Measurements from ENCODE around the gene PCDHGA4. TPM values are rescaled to one million over a fixed set of nuclear protein-coding genes. Genes with fewer than 3 reads are reported as not detected.
"Not testable (repeated sequence)": the region's sequence is repeated elsewhere in the genome, so short reads cannot be mapped to it uniquely, and the experiment has no call there.

PCDHGA4 gene
- 10 to 100 TPM; 14.2 to 21.0 TPM for total RNA-seq
- polyA plus RNA-seq (ENCODE audit: insufficient read depth, low read depth, low replicate concordance) = 1.9 TPM
- long read RNA-seq, donor 1 = 0 reads
- long read RNA-seq, donor 2, full-length matches to known transcripts = 3 of 3 reads
- long read RNA-seq, donor 2, partial matches to known transcripts = 0 of 3 reads
- long read RNA-seq, donor 2, other reads (novel, unspliced or antisense) = 0 of 3 reads

DNA sequence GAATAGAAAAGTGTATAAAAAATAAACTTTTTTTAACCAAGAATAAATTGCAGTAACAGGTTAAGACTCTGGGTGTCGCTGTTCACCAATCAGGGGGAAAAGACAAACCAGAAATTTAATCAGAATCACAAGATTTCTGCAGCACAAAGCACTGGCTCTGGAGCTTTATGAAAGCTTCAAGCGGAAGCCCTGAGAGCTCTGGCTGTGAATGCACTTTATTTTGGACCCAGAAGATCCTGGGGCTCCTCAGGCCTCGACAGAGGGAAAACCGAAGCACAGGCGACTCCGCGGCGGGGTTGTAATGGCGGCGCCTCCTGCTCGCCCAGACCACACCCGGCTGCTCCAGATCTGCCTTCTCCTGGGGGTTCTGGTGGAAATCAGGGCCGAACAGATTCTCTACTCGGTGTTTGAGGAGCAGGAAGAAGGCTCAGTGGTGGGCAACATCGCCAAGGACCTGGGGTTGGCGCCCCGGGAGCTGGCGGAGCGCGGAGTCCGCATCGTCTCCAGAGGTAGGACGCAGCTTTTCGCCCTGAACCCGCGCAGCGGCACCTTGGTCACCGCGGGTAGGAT lies at the start of gene PCDHGA4:
Gene PCDHGA4 (plus strand): TSS at position 122 of the 570 bp plus-strand sequence. CDS start 87 bp downstream, at position 209.
- no peak for TF ChIP-seq POLR2A (IDR thresholded peaks at IDR 0.05)
- TF ChIP-seq, protein P1, sequence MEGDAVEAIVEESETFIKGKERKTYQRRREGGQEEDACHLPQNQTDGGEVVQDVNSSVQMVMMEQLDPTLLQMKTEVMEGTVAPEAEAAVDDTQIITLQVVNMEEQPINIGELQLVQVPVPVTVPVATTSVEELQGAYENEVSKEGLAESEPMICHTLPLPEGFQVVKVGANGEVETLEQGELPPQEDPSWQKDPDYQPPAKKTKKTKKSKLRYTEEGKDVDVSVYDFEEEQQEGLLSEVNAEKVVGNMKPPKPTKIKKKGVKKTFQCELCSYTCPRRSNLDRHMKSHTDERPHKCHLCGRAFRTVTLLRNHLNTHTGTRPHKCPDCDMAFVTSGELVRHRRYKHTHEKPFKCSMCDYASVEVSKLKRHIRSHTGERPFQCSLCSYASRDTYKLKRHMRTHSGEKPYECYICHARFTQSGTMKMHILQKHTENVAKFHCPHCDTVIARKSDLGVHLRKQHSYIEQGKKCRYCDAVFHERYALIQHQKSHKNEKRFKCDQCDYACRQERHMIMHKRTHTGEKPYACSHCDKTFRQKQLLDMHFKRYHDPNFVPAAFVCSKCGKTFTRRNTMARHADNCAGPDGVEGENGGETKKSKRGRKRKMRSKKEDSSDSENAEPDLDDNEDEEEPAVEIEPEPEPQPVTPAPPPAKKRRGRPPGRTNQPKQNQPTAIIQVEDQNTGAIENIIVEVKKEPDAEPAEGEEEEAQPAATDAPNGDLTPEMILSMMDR (IDR thresholded peaks at IDR 0.05) = peak in 2 of 3 experiments; percentile 38 to 51
- H3K9me3 ChIP-seq = no peaks in the 10 kb centered on the region

DNA sequence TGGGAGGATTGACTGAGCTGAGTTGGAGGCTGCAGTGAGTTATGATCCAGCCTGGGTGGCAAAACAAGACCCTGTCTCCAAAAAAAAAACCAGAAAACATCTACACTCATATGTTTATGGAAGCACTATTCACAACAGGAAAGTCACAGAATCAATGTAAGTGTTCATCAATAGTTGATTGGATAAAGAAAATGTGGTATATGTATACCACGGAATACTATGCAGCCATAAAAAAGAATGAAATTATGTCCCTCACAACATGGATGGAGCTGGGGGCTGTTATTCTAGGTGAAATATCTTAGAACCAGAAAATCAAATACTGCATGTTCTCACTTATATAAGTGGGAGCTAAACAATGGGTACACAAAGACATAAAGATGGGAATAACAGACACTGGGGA lies 48.2 kb upstream of the PCDHGA4 start:
- no peaks in the 10 kb centered on the region for H3K36me3 ChIP-seq (ENCODE audit: low read depth, missing control alignments)
- no peak for DNase-seq
- H3K4me1 ChIP-seq = peaks cover 22% of the 10 kb centered on the region
- no peaks in the 10 kb centered on the region for H3K27me3 ChIP-seq
- intact Hi-C loops (cut with DNase I; ENCODE audit: low total_unique reads) = no loop called here
- TF ChIP-seq, protein P1 (IDR thresholded peaks at IDR 0.05) = no peak
- no peak for TF ChIP-seq POLR2A (IDR thresholded peaks at IDR 0.05)
- no peak overlapping the region for H3K4me3 ChIP-seq
- no peaks in the 10 kb centered on the region for H3K9me3 ChIP-seq
- H3K27ac ChIP-seq = peak overlapping the region; percentile 71 to 82
- WGBS, 2 donors = 97% methylated on average over 1 of the region's 1 CpG

More for the DNA sequence above, at the start of gene PCDHGA4:
- Histone ChIP-seq H3K36me3 (ENCODE audit: low read depth, missing control alignments) (no peaks in the 10 kb centered on the region), H3K27ac (no peak within 1 kb of the TSS), H3K4me1 (no peaks in the 10 kb centered on the region), H3K4me3 (peak within 1 kb of the TSS in 1 of 2 donors; percentile 36), H3K27me3 (no peaks in the 10 kb centered on the region)
- intact Hi-C loops (cut with DNase I; ENCODE audit: low total_unique reads) = no loop called here
- 11% methylated on average over 25 to 29 of the region's 29 CpGs for WGBS, 2 donors
- DNase-seq = no peak

DNA sequence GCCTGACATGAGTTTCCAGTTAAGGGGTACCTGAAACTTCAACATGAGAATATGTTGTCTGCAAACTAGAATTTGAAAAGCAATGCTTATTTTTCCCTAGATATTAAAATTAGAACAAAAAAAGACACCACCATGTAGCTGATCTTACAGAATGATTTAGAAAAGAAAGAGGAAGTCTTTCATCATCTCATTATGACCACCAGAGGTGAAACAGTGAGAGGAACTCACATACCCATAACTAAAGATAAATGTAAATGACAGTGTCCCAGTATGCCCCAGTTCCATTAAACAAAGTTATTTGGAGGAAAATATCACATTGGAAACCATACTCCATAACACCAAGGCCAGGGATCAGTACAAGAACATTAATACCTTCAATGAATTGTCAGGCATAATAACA lies 41.1 kb upstream of the PCDHGA4 start:
- no peaks in the 10 kb centered on the region for H3K9me3 ChIP-seq

DNA sequence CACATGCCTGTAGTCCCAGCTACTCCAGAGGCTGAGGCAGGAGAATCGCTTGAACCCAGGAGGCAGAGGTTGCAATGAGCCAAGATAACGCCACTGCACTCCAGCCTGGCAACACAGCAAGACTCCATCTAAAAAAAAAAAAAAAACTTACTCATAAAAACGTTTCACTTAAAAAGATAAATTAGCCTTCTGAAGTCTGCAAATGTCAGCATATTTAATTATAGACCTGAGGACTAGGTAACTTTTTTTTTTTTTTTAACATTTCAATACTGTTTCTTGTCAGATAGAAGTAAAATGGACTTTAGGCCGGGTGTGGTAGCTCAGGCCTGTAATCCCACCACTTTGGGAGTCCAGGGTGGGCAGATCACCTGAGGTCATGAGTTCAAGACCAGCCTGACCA lies 37.9 kb upstream of the PCDHGA4 start:
- whole genome bisulfite sequencing, 2 donors = 80 to 81% methylated on average over 4 of the region's 4 CpGs
- not testable (repeated sequence) for H3K36me3 ChIP-seq (ENCODE audit: low read depth, missing control alignments)

More for the DNA sequence above, 41.1 kb upstream of the PCDHGA4 start:
- Histone ChIP-seq H3K4me3 (no peak overlapping the region), H3K4me1 (peaks cover 7% of the 10 kb centered on the region), H3K36me3 (ENCODE audit: low read depth, missing control alignments) (no peaks in the 10 kb centered on the region), H3K27ac (no peak overlapping the region), H3K27me3 (no peaks in the 10 kb centered on the region)
- intact Hi-C loops (cut with DNase I; ENCODE audit: low total_unique reads) = no loop called here
- no peak for DNase-seq
- TF ChIP-seq POLR2A (IDR thresholded peaks at IDR 0.05) = no peak
- TF ChIP-seq, protein P1 (IDR thresholded peaks at IDR 0.05) = no peak

DNA sequence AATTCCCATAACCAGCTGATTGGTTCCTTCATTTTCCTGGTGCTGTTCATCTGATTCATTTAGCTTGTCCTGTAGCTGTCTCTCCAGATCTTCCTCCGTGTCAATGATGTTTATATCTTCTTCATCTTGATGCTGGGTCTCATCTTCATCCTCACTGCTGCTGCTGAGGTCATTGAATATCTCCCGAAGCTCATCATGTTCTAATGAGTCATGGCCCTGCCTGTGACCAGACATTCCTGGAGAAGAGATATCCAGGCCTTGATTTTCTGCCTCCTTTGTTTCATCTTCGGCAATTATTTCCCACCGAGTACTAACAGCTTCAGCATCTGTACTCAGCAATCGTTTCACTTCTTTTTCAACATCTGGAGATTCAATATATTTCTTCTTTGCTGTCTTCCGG lies 35.6 kb upstream of the PCDHGA4 start:
- DNase-seq = no peak
- intact Hi-C loops (cut with DNase I; ENCODE audit: low total_unique reads) = no loop called here
- H3K4me3 ChIP-seq = peak overlapping the region; percentile 84 to 91
- TF ChIP-seq POLR2A (IDR thresholded peaks at IDR 0.05) = no peak
- TF ChIP-seq, protein P1 (IDR thresholded peaks at IDR 0.05) = no peak
- H3K4me1 ChIP-seq = no peaks in the 10 kb centered on the region
- no peaks in the 10 kb centered on the region for H3K27me3 ChIP-seq
- H3K9me3 ChIP-seq = no peaks in the 10 kb centered on the region
- H3K27ac ChIP-seq = peak overlapping the region; percentile 97 to 99
- H3K36me3 ChIP-seq (ENCODE audit: low read depth, missing control alignments) = no peaks in the 10 kb centered on the region
- WGBS, 2 donors = 53 to 61% methylated on average over 6 of the region's 6 CpGs

More for the DNA sequence above, 37.9 kb upstream of the PCDHGA4 start:
- DNase-seq; intact Hi-C loops (cut with DNase I; ENCODE audit: low total_unique reads); H3K27me3 ChIP-seq; H3K4me3 ChIP-seq; H3K27ac ChIP-seq; H3K9me3 ChIP-seq; H3K4me1 ChIP-seq: not testable (repeated sequence)

Measured in testis (tissue), 5 donors.